ENCODE results near the gene EARS2. TPM values are rescaled to one million over a fixed set of nuclear protein-coding genes. Genes with fewer than 3 reads are reported as not detected.

The EARS2 gene
- total RNA-seq, 1 experiment from 2014 or later, result 38.9 TPM

DNA sequence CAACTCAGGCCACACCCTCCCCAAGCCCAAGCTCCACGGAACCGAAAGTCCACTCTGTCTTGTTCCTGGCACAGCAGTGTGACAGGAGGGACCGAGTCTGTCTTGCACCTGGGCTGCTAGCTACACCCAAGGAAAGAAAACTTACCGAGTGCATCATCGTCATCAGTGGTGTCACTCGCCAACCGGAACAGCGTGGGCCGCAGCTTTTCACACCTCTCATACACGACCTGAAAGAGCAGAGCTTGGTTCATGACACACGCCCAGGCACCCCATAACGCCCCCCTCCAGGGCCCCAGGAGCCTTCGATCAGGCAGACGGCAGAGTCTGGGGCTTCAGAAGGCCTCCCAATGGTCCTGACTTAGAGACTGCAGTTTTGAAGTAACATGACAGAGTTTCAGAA is 74.4 kb downstream of the EARS2 start:
- intact Hi-C loops (cut with micrococcal nuclease; ENCODE audit: unreplicated experiment), result no loop called here
- Histone ChIP-seq H3K27me3 (replicated peaks; ENCODE audit: insufficient read depth, low read depth, low read length, poor library complexity) (no peaks in the 10 kb centered on the region), H3K4me3 (ENCODE audit: low read depth, low read length, poor library complexity, severe bottlenecking) (no peak overlapping the region), H3K27ac (ENCODE audit: low read depth, low read length, poor library complexity, severe bottlenecking) (no peak overlapping the region), H3K36me3 (ENCODE audit: insufficient read depth, low read length, poor library complexity, severe bottlenecking) (peaks cover 90% of the 10 kb centered on the region), H3K4me1 (ENCODE audit: insufficient read depth, low read length, poor library complexity, severe bottlenecking) (no peaks in the 10 kb centered on the region), H3K9me3 (ENCODE audit: low read depth, low read length, poor library complexity, severe bottlenecking) (no peaks in the 10 kb centered on the region)
- TF ChIP-seq EZH2 (IDR thresholded peaks at IDR 0.05; ENCODE audit: borderline replicate concordance, low read depth, low read length, poor library complexity, severe bottlenecking), result no peak
- no peak for TF ChIP-seq CTCF (conservative IDR thresholded peaks at IDR 0.05; ENCODE audit: low read depth, low read length)
- DNase-seq (ENCODE audit: low spot score), result no peak
- CTCF ChIA-PET, result interaction anchor here (0.6 kb wide), 1 partner anchor 49 kb away, joined by 3 read pairs; no protein-coding TSS in a partner anchor
- POLR2A ChIA-PET (ENCODE audit: low non-redundant PET), result no interaction called here
- no TSS peak for BruUV-seq (replicated peaks)

- CTCF ChIA-PET, result no interaction called here
- POLR2A ChIA-PET (ENCODE audit: low non-redundant PET), result no interaction called here
Measured at GRCh38 chr16:23480257-23480656, 76.9 kb downstream of the EARS2 start.

DNA sequence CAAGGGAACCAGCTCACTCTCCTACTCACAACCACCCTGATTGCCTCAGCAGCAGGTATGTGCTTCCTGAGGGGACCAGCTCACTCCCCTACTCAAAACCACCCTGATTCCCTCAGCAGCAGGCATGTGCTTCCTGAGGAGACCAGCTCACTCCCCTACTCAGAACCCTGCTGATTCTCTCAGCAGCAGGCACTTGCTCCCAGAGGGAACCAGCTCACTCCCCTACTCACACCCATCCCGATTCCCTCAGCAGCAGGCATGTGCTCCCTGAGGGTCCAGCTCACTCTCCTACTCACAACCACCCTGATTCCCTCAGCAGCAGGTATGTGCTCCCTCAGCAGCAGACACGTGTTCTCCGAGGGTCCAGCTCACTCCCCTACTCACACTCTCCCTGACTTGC is 78.0 kb downstream of the EARS2 start:
- Histone ChIP-seq H3K4me1 (ENCODE audit: insufficient read depth, low read length, poor library complexity, severe bottlenecking) (no peaks in the 10 kb centered on the region), H3K36me3 (ENCODE audit: insufficient read depth, low read length, poor library complexity, severe bottlenecking) (peaks cover 86% of the 10 kb centered on the region), H3K27me3 (replicated peaks; ENCODE audit: insufficient read depth, low read depth, low read length, poor library complexity) (no peaks in the 10 kb centered on the region), H3K27ac (ENCODE audit: low read depth, low read length, poor library complexity, severe bottlenecking) (no peak overlapping the region), H3K9me3 (ENCODE audit: low read depth, low read length, poor library complexity, severe bottlenecking) (no peaks in the 10 kb centered on the region), H3K4me3 (ENCODE audit: low read depth, low read length, poor library complexity, severe bottlenecking) (no peak overlapping the region)
- no TSS peak for BruUV-seq (replicated peaks)
- intact Hi-C loops (cut with micrococcal nuclease; ENCODE audit: unreplicated experiment), result no loop called here
- DNase-seq (ENCODE audit: low spot score), result no peak
- TF ChIP-seq EZH2 (IDR thresholded peaks at IDR 0.05; ENCODE audit: borderline replicate concordance, low read depth, low read length, poor library complexity, severe bottlenecking) (no peak), CTCF (conservative IDR thresholded peaks at IDR 0.05; ENCODE audit: low read depth, low read length) (no peak)
- ChIA-PET POLR2A (ENCODE audit: low non-redundant PET) (no interaction called here), CTCF (no interaction called here)

More at GRCh38 chr16:23480257-23480656, 76.9 kb downstream of the EARS2 start:
- H3K27ac ChIP-seq (ENCODE audit: low read depth, low read length, poor library complexity, severe bottlenecking), result no peak overlapping the region
- no peak for DNase-seq (ENCODE audit: low spot score)
- peaks cover 86% of the 10 kb centered on the region for H3K36me3 ChIP-seq (ENCODE audit: insufficient read depth, low read length, poor library complexity, severe bottlenecking)
- no peaks in the 10 kb centered on the region for H3K27me3 ChIP-seq (replicated peaks; ENCODE audit: insufficient read depth, low read depth, low read length, poor library complexity)
- H3K4me3 ChIP-seq (ENCODE audit: low read depth, low read length, poor library complexity, severe bottlenecking), result no peak overlapping the region
- H3K9me3 ChIP-seq (ENCODE audit: low read depth, low read length, poor library complexity, severe bottlenecking), result no peaks in the 10 kb centered on the region
- H3K4me1 ChIP-seq (ENCODE audit: insufficient read depth, low read length, poor library complexity, severe bottlenecking), result no peaks in the 10 kb centered on the region
- intact Hi-C loops (cut with micrococcal nuclease; ENCODE audit: unreplicated experiment), result no loop called here
- no peak for TF ChIP-seq CTCF (conservative IDR thresholded peaks at IDR 0.05; ENCODE audit: low read depth, low read length)
- TF ChIP-seq EZH2 (IDR thresholded peaks at IDR 0.05; ENCODE audit: borderline replicate concordance, low read depth, low read length, poor library complexity, severe bottlenecking), result no peak
- BruUV-seq (replicated peaks), result no TSS peak
